Measurements from ENCODE around the gene PALM2AKAP2.

DNA sequence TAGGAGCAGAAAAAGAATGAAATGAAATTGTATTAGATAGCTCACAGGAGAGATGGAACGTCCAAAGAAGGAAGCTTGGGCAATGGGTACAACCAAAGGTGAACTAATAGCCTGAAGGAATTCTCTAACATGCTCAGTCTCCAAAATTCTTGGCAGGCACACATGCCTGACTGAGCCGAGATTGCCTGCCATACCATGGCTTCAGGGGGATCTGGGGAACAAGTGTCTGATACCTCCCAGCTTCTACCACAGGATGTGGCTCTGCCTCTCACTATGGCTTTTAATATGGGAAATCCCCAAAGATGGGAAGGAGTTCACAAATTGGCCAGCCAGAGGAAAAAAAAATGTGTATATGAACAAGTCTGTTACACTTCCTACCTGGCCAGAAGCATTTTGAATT is 3.6 kb upstream of the PALM2AKAP2 start:
- TF ChIP-seq, protein P1, sequence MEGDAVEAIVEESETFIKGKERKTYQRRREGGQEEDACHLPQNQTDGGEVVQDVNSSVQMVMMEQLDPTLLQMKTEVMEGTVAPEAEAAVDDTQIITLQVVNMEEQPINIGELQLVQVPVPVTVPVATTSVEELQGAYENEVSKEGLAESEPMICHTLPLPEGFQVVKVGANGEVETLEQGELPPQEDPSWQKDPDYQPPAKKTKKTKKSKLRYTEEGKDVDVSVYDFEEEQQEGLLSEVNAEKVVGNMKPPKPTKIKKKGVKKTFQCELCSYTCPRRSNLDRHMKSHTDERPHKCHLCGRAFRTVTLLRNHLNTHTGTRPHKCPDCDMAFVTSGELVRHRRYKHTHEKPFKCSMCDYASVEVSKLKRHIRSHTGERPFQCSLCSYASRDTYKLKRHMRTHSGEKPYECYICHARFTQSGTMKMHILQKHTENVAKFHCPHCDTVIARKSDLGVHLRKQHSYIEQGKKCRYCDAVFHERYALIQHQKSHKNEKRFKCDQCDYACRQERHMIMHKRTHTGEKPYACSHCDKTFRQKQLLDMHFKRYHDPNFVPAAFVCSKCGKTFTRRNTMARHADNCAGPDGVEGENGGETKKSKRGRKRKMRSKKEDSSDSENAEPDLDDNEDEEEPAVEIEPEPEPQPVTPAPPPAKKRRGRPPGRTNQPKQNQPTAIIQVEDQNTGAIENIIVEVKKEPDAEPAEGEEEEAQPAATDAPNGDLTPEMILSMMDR (conservative IDR thresholded peaks at IDR 0.05) = no peak
- no peak for TF ChIP-seq EZH2 (IDR thresholded peaks at IDR 0.05; ENCODE audit: low read depth)
